HG03103 (cell line): Measurements from ENCODE around the gene KIF9.
"Not testable (repeated sequence)": the region's sequence is repeated elsewhere in the genome, so short reads cannot be mapped to it uniquely, and the experiment has no call there.

Experiments
- ATAC-seq: cut with Tn5 transposase; IDR thresholded peaks from one replicate; pipeline ENCODE4 v1.9.1; 2021; ENCODE audit warnings: low read depth; ENCODE audit not compliant: unreplicated experiment

Gene KIF9

DNA sequence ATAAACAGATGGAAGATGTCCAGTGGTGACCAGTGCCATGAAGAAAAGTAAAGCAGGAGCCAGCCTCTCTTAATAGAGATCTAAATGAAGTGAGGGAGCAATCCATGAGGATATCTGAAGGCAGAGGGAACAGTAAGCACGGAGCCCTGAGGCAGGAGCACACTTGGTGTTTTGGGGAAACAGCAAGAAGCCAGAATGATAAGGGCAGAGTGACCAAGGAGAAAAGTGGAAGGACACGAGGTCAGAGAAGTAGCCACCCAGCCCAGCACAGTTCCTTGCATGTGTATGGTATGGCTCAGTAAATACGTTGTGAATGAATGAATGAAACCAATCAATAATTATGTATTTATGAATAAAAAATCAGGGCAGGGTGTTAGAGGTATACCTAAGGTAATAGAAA is 11.8 kb upstream of the KIF9 start:
- ATAC-seq, result no peak

- no peak for ATAC-seq
Measured at GRCh38 chr3:47293822-47294221, 11.2 kb upstream of the KIF9 start.

DNA sequence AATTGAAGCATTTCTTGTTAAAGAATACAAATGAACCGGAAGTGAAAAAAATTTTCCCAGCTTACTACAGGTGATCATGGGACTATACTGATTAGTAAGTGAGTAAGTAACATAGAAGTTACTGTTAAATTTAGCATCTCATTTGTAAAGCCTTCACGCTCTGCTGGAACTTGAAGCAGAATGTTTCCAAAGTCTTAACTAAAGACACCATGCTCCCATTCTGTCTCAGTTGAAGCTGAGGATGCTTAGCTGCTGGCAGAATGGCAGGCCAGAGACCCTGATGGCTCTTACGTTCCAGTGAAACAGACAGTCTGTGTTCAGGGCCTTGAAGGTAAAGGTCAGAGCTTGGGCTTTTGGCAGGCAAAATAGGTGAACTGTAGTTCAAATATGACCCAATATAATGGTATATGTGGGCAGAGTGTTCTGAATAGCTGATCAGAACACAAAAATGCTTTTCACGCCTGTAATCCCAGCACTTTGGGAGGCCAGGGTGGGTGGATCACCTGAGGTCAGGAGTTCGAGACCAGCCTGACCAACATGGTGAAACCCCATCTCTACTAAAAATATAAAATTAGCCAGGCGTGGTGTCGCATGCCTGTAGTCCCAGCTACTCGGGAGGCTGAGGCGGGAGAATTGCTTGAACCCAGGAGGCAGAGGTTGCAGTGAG is 9.3 kb upstream of the KIF9 start:
- ATAC-seq, result not testable (repeated sequence)

DNA sequence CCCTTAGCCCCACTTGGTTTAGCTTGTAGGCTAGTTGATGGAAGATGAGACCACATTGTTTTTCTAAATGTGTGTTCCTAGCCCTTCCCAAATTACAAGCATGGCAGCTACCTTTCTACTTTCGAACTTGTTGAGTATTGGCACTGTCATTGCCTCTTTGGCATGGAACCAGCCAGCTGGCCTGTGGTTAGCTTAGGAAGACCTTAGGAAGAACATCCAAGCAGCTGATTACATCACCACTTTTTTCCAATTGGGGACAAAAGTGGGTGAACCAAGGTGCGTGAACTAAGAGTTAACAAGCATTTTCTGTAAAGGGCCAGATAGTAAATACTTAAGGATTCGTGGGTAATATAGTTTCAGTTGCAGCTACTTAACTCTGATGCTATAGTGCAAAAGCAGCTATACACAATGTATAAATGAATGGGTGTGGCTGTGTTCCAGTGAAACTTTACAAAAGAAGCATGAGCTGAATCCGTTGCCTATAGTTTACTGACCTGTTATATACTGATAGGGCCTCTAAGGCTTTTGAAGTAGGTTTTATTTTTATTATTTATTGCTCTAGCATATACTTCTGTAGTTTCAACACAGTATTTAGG is 8.7 kb upstream of the KIF9 start:
- ATAC-seq, result no peak

DNA sequence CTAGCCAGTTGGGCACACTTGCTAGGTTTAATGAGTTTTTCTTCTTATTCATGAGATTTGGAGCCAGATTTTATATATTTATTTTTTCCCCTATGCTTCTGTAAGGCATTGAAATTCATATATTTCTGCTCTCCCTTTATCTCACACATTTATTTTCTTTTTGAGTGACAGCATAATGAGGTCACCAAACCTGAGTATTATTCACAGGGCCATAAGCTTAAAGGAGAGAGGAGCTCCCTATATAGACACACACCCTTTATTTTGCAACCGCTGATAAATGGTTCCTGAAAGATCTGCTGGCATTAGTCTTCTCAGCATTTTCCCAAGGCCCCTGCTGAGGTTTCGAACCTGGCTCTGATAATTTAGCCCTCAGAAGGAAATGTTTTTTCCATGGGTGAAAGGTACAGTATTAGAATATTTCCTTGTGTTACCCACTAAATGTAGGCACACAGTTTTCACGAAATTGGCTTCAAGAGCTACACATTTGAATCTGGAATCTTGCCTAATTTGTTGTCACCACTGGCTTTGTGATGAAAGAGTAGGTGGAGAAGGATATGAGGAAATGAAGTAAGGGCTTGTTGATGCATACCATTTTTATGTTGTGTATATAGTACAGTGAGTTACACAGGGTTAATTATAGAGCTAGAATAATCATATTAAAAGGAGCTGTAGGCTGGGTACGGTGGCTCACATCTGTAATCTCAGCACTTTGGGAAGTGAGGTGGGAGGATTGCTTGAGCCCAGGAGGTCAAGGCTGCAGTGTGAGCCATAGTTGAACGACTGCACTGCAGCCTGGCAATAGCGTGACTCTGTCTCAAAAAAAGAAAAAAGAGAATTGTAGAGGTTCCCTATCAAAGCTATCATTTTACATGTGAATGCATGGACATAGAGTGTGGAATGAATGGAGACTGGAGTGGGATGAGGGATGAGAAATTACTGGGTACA is 6.6 kb upstream of the KIF9 start:
- ATAC-seq, result no peak

DNA sequence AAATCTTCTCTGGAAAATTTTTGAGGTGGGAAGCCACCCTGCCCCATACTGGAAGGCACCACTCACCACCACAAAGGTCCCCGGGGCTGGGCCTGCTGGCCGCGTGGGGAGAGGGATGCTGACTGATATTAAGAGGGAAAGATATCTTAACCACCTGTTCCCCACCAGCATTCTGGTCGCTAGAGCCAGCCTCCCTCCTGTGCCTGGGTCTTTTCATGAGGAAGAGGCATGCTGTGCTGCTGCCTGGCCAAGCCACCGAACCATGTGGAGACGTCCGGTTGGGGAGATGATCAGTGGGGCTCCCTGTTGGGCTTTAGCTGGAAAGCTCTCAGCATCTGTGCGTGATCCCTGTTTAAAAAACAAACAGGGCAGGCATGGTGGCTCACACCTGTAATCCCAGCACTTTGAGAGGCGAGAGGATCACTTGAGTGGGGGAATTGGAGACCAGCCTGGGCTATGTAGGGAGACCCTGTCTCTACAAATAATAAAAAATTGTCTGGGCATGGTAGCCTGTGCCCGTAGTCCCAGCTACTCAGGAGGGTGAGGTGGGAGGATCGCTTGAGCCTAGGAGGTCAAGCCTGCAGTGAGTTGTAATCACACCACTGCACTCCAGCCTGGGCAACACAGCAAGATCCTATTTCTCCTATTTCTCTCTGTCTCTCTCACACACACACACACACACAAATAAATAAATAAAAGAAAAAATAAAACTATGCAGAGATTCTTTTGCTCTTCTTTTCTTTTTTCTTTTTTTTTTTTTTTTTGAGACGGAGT is 1.2 kb upstream of the KIF9 start:
- ATAC-seq, result no peak

- ATAC-seq, result no peak
Measured at GRCh38 chr3:47283193-47283537, 566 bp upstream of the KIF9 start.

GRCh38 chr3:47280519-47280918 is 2.1 kb downstream of the KIF9 start:
- ATAC-seq, result no peak

DNA sequence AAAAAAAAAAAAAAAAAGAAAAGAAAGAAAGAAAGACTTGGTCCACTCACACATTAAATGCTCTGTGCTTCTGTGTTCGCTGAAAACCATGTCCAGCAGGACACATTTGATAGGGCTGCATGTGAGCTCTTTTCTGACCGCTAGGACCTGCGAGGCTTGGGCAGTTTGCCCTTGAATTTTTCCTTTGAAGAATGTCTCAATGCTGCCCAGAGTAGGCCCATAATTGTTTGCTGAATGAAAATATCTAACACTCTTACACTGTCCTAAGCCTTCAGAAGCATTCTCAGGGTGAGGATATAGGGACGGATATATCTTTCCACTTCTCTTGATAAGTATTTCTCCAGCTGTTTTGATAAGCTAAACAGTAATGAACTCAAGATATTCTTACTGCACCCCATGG is 6.0 kb downstream of the KIF9 start:
- no peak for ATAC-seq

DNA sequence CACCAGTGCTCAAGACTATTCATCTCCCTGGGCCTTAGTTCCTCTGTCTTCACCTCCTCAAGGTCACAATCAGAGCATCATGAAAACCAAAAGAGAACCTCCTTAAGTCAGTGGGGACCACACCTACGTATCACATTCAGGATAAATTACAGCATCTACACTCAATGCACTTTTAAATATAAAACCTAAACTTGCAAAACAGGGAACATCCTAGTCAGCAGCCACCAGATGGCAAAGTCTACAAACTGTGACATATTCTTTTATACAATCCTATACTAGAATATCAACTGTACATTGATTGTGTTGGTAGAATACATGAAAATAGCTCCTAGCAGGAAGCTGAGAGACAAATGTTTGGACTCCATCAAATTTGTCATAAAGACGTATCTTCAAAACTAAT is 7.9 kb downstream of the KIF9 start:
- no peak for ATAC-seq

GRCh38 chr3:47273564-47273963 is 9.0 kb downstream of the KIF9 start:
- ATAC-seq, result no peak

DNA sequence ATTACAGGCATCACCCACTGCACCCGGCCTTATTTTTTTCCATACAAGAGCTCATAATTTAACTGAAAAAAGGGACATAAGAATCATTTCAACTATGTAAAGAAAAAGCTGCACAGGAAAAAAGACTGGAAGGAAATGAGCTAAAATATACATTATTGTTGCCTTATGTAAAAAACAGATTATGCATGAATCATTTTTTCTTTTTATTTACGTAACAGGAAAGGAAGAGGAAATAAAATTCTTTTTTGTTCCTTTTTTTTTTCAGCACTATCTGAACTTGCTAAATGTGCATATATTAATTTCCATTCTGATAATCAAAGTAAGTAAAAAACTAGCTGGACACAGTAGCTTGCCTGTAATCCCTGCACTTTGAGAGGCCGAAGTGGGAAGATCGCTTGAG is 12.1 kb downstream of the KIF9 start:
- ATAC-seq, result no peak

DNA sequence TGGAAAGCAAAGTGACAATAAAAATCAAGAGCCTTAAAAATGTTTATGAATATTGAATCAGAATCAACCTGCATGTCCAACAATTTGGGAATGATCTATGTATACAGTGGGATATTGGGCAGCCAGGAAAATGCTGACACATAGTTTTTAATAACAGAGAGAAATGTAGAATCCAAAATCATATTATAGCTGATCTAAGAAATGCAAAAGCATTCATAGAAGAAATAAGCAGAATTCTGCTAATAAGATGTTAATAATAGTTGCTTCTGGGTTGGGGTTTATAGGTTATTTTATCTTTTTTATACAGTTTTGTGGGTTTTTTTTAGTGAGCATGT is 15.1 kb downstream of the KIF9 start:
- no peak for ATAC-seq

DNA sequence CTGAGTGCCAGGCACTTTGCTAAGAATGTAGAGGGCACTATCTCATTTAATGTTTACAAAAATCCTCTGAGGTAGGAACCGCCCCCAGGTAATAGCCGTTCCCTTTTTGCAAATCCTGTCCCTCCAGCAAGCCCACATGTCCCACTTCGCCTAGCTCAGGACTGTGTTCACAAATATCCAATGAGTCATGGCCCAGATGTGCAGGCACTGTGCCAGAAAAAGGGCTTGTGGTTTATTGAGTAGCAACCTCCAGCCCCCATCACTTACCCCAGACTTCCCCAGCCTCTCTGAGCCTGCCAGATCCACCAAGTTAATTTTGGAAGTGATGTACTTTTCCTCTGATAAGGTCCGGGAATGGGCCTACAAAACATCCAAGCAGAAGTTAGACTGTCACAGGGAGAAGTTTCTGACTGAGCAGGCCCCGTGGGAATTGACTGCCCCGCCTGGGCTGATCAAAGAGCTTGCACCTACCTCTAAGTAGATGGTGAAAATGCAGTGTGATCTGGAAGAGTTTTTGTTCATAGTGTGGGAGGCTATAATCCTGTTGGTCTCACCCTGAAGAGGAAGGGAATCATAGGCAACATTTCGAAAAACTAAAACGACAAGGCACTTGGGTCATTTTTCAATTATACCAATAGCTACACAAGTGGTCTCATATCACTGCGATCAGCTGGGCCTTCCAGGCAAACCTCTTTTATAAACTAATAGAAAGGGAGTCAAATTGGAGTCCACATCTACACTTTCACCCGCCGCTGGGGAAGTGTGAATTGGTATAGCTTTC is 15.7 kb downstream of the KIF9 start:
- ATAC-seq, result no peak

DNA sequence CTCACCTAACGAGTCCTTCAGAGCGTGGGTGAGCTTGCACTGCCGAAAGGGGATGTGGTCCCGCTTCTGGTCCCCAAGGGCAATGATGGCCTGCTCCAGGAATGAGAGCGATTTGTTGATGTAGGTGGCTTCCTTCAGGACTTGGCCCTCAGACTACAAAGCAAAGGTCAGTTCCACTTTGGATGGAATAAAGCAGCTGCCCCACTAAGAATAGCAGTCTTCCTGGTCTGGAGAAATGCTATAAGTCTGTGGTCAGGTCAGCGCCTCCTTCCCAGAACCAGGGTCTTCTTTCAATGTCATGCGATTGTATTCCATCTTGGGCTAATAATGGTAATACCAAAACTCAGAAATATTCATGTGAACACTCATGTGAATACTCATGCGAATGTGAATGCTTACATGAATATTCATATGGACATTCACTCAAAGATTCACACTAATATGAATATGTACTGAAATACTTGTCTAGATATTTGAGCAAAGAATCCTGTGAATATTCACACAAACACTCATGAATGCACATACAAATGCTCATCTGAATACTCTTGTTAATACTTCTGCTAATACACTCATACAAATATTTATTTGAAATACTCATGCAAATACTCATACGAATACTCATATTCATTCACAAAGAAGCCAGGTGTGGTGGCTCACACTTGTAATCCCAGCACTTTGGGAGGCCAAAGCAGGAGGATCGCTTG is 16.7 kb downstream of the KIF9 start:
- ATAC-seq, result no peak

GRCh38 chr3:47265008-47265407 is 17.6 kb downstream of the KIF9 start:
- no peak for ATAC-seq

- no peak for ATAC-seq
Measured at GRCh38 chr3:47261301-47261700, 21.3 kb downstream of the KIF9 start.

- ATAC-seq, result no peak
Measured at GRCh38 chr3:47260605-47261004, 22.0 kb downstream of the KIF9 start.

DNA sequence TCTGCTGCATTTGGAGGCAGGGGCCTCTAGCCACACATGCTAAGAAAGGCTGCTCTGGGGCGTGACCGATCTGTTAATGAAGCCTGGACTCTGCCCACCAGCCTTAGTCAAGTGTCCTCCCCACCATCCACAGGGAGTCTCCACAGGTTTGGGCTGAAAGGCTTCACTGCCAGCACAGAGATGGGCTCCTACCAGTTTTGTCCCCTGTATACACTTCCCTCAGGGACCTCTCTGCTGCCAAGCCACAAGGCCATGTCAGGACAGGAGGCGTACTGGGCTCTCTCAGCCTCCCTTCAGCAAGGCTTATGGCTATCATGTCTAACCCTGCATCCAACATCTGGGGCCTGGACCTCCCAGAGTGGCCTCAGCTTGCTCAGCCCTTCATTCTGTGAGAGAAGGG is 23.5 kb downstream of the KIF9 start:
- no peak for ATAC-seq

DNA sequence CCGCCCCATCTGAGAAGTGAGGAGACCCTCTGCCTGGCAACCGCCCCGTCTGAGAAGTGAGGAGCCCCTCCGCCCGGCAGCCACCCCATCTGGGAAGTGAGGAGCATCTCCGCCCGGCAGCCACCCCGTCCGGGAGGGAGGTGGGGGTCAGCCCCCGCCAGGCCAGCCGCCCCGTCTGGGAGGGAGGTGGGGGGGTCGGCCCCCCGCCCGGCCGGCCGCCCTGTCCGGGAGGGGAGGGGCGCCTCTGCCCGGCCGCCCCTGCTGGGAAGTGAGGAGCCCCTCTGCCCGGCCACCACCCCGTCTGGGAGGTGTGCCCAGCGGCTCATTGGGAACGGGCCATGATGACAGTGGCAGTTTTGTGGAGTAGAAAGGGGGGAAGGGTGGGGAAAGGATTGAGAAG is 26.3 kb downstream of the KIF9 start:
- ATAC-seq, result not testable (repeated sequence)
